ACC112 (cell line): ENCODE data around the gene KLHL29.

Experiments
- H2AFZ ChIP-seq: fragments of 200-600 bp; sonication (generic); one replicate; pipeline ENCODE4 v1.6.0; 2017; ENCODE audit warnings: antibody characterized with exemption, low read length; ENCODE audit not compliant: unreplicated experiment
- H3K27ac ChIP-seq: fragments of 200-600 bp; sonication (generic); 2 replicates; pipeline ENCODE4 v1.5.1; 2014; ENCODE audit warnings: low read depth, mild to moderate bottlenecking, antibody characterized with exemption, low read length, moderate library complexity
- H3K27me3 ChIP-seq: fragments of 200-600 bp; sonication (generic); 2 replicates; pipeline ENCODE4 v1.6.1; 2014; ENCODE audit warnings: mild to moderate bottlenecking, antibody characterized with exemption, low read length, moderate library complexity, mixed read lengths; ENCODE audit not compliant: insufficient read depth
- H3K36me3 ChIP-seq: fragments of 200-600 bp; sonication (generic); 2 replicates; pipeline ENCODE4 v1.6.1; 2016; ENCODE audit warnings: mild to moderate bottlenecking, antibody characterized with exemption, low read length, moderate library complexity, mixed read lengths; ENCODE audit not compliant: insufficient read depth
- H3K4me1 ChIP-seq: fragments of 200-600 bp; sonication (generic); one replicate; pipeline ENCODE4 v1.6.1; 2016; ENCODE audit warnings: low read length, mixed read lengths; ENCODE audit not compliant: insufficient read depth, unreplicated experiment, control insufficient read depth
- H3K4me3 ChIP-seq: fragments of 200-600 bp; sonication (generic); 2 replicates; pipeline ENCODE4 v1.5.1; 2014; ENCODE audit warnings: mild to moderate bottlenecking, low read depth, low read length
- H3K79me2 ChIP-seq: fragments of 200-600 bp; sonication (generic); one replicate; pipeline ENCODE4 v1.6.0; 2016; ENCODE audit warnings: low read length; ENCODE audit not compliant: control insufficient read depth, unreplicated experiment, insufficient read depth

KLHL29 gene

DNA sequence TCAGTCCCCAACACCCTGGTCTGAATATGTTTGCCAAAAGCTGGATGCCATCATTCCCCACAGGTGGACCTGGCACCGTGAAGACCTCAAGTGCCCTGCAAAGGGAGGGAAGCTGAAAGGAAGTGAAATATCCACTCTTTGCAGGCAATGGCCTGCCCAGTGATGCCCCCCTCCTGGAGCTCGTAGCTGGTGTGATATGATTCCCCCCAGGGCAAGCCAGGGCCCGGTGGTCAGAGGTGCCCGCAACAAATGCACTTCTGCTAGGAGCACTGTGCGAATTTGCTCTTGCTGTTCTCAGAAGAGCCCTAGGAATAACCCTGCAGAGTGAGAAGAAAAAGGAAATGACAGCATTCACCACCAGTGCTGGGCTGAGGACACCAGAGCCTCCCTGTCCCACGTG lies 247.4 kb downstream of the KLHL29 start:
- Histone ChIP-seq H3K36me3 (no peaks in the 10 kb centered on the region), H3K27me3 (no peaks in the 10 kb centered on the region), H3K79me2 (no peaks in the 10 kb centered on the region), H3K4me1 (peaks cover 10% of the 10 kb centered on the region), H2AFZ (no peak overlapping the region), H3K27ac (no peak overlapping the region), H3K4me3 (no peak overlapping the region)

DNA sequence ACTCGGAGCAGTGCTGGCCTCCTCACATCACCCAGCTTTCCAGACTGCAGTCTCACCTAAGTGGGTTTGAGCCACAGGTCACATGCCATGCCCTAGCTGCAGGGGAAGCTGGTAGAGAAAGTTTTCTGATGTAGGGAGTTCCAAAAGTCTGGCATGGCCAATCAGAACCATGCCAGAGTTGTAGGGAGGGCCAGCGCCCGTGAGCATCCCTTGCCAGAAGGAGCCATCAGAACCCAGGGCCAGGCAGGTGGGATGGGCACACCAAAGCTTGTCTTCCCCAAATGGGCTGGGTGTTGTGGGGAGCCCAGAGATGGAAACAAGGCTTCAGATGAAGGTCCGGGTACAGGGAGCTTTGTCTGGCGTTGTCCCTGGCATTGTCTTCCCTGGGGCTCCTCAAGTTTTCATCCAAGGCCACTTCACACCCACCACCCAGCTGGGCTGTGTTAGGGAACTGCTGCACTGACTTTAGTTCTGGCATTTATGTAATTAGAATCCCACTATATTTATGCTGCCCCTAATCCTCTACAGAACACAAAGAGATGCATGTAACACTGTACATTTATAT lies 247.9 kb downstream of the KLHL29 start:
- Histone ChIP-seq H3K27ac (no peak overlapping the region), H3K4me1 (peaks cover 10% of the 10 kb centered on the region), H3K36me3 (no peaks in the 10 kb centered on the region), H3K27me3 (no peaks in the 10 kb centered on the region), H3K79me2 (no peaks in the 10 kb centered on the region), H3K4me3 (no peak overlapping the region), H2AFZ (no peak overlapping the region)

DNA sequence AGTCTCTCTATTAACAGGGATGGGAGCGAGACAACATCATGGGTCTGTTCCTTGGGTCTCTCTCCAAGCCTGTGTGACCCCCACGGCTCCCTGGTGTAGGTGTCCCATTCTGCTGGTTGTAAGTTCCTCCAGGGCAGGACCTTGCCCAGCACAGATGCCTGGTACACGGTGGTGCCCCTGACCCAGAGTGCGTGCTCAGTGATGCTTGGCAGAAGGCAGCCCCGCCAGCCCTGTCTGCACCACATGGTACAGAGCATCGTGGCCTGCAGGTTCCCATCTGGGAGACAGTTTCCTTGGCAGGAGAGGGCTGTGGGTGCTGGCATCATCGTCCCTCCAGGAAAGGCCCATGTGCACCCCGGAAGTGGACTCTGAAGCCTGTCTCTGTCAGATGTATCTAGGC lies 249.0 kb downstream of the KLHL29 start:
- Histone ChIP-seq H3K36me3 (no peaks in the 10 kb centered on the region), H3K27me3 (no peaks in the 10 kb centered on the region), H3K79me2 (no peaks in the 10 kb centered on the region), H3K4me1 (peaks cover 10% of the 10 kb centered on the region), H3K4me3 (no peak overlapping the region), H2AFZ (no peak overlapping the region), H3K27ac (no peak overlapping the region)

DNA sequence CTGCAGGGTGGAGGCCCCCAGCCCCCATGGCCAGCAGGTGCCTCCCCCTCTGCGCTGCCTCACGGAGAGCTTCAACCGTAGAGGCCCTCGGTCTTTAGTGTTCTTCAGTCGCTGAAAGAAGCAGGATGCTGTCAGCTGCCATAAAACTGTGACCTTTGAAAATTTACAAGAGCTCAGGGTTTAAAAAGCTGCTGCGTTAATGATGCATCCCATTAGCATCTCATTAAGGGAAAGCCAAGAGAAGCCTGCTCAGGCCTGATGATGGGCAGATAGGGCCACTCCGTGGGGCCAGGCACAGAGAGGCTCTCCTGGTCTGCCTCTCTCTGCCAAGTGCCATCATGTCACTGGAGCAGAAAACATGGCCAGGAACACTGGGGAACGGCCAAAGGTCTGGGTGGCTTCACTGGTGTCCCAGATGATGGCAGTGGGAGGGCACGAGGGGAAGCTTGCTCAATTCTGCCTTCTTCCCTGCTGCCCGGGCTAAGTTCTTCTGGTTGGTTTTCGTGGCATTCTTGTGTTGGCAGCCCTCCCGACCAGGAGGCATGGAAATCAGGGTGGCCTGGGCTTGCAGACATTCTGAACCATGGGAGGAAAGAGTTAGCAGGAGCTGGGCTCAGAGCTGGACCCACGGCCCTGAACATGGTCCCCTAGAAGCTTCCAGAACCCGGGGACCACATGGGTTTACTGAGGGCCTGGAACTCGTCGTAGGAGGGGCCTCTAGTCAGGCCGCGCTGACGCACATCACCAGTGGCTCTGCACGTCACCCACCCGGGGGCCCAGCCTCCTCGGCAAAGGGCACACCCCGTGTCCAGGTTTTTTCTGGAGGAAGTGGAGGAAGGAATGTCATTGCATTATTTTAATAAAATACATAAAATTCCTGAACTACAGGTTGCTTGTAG lies 250.7 kb downstream of the KLHL29 start:
- no peaks in the 10 kb centered on the region for H3K36me3 ChIP-seq
- H3K4me3 ChIP-seq, result no peak overlapping the region
- H3K79me2 ChIP-seq, result no peaks in the 10 kb centered on the region
- H3K27ac ChIP-seq, result no peak overlapping the region
- H2AFZ ChIP-seq, result no peak overlapping the region
- peaks cover 10% of the 10 kb centered on the region for H3K4me1 ChIP-seq
- H3K27me3 ChIP-seq, result no peaks in the 10 kb centered on the region

DNA sequence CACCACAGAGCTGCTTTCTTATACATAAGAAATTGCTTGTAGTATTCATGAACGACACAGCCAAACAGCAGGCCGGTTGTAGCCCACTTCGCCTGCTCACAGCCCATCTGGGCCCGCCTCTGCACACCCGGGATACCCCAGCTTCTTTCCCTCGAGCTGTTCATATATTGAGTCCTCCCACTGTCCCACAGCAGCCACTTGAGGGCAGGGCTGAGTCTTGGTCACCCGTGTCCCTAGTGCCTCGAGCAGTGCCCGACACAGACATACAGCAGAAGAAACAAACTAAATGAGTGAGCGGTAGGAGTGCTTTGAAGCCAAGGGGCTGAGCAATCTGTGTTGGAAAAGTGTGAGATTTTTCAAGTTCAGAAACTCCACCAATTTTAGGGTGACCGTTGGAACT lies 251.4 kb downstream of the KLHL29 start:
- Histone ChIP-seq H3K27ac (no peak overlapping the region), H3K4me1 (peaks cover 10% of the 10 kb centered on the region), H2AFZ (no peak overlapping the region), H3K4me3 (no peak overlapping the region), H3K27me3 (no peaks in the 10 kb centered on the region), H3K79me2 (no peaks in the 10 kb centered on the region), H3K36me3 (no peaks in the 10 kb centered on the region)

DNA sequence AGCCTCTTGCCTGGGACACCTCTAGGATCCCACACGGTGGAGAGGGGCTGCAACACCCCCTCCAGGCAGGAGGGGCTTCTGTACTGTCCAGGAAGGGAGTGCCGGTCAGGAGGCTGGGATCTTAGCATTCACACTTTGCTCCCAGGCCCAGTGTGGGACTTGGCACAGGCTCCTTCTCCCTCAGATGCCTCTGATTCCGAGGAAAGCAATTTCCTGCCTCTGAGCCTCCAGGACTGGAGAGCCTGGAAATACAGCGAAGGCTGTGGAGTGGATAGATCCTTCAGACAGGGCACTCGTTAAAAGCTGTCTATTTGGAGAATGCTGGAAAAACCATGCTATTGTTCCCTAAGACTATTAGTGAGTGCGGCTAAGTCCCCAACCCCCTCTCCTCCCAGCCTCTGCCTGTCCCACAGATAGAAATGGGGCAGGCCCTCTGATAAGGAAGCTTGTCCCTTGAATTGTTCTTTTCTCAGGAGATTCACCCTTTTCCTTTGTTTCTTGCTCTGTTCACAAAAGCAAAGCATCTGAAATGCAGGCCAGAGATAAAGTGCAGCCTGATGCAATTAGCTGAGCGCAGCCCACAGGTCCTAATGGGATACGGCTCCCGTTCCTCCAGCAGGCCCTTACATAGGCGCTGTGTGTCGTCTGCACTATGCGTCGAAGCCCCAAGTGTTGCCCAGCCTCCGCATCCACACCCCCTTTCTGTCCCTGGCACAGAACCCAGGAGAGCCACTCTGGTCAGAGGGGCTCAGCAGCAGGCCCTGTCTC lies 252.2 kb downstream of the KLHL29 start:
- no peak overlapping the region for H3K27ac ChIP-seq

DNA sequence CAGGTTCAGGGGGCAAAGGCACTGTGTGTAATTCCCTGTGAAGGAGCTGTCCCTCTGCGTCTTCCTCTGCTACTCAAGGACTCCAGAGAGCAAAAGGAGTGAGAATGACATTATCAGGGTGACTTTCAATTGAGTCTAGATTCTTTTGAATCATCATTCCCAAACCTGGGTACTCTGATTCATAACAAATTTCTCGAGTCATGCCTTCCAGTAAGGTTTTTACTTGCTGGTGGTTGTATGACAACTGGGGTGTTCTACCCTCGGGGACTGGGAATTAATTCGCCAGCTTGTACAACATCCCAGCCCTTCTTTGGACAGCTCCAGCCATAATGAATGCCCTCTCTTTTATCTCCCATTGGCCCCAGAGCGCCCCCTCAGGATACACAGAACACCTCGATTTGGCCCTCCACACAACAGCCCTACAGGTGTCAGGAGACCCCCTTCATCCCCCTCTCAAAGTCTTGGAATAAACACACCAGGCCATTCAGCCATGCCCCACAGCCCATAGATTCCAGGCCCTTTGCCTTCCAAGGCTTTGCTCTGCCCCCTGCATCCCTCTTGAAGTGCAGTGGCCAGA lies 254.5 kb downstream of the KLHL29 start:
- Histone ChIP-seq H3K27ac (no peak overlapping the region), H3K79me2 (no peaks in the 10 kb centered on the region), H3K36me3 (peaks cover 3% of the 10 kb centered on the region; the same call in 1 of the 2 replicates), H3K4me1 (peaks cover 10% of the 10 kb centered on the region), H2AFZ (no peak overlapping the region), H3K27me3 (no peaks in the 10 kb centered on the region), H3K4me3 (no peak overlapping the region)

More for the DNA sequence above, 252.2 kb downstream of the KLHL29 start:
- H3K4me3 ChIP-seq, result no peak overlapping the region
- no peaks in the 10 kb centered on the region for H3K79me2 ChIP-seq
- H2AFZ ChIP-seq, result peak overlapping the region; percentile 24
- peaks cover 10% of the 10 kb centered on the region for H3K4me1 ChIP-seq
- no peaks in the 10 kb centered on the region; the same call in 1 of the 2 replicates for H3K36me3 ChIP-seq
- H3K27me3 ChIP-seq, result no peaks in the 10 kb centered on the region

DNA sequence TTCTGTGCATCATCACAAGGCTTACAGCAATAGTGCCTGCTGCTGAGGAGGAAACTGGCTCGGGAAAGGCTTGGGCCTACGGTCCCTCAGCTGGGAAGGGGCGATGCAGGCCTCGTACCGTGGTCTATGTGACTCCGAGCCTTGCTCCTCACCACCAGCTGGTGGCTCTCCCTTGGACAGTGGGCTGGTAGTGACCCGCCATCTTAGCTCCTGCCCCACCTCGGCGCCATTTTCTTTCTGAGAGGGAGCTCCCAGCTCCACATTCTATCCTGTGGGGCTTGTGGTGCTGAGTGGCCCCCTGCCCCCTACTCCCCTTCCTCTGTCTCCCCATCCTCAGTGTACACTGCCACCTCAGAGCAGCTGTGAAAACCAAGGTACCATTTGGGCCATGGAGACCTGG lies 255.7 kb downstream of the KLHL29 start:
- Histone ChIP-seq H3K4me3 (no peak overlapping the region), H3K36me3 (peaks cover 3% of the 10 kb centered on the region; the same call in 1 of the 2 replicates), H3K27me3 (no peaks in the 10 kb centered on the region), H3K79me2 (no peaks in the 10 kb centered on the region), H3K27ac (no peak overlapping the region), H3K4me1 (peaks cover 10% of the 10 kb centered on the region), H2AFZ (no peak overlapping the region)

DNA sequence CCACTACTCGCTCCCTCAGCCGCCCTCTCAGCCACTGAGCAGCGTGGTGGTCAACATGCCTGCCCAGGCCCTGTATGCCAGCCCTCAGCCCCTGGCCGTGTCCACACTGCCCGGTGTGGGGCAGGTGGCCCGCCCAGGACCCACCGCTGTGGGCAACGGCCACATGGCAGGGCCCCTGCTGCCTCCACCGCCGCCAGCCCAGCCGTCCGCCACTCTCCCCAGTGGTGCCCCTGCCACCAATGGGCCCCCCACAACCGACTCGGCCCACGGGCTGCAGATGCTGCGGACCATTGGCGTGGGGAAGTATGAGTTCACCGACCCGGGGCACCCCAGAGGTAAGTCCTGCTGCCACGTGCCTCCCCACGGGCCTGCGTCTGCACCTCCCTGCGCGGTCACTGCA lies 257.5 kb downstream of the KLHL29 start:
- Histone ChIP-seq H3K4me3 (no peak overlapping the region), H3K4me1 (no peaks in the 10 kb centered on the region), H3K79me2 (no peaks in the 10 kb centered on the region), H3K27me3 (no peaks in the 10 kb centered on the region), H2AFZ (no peak overlapping the region), H3K36me3 (peaks cover 3% of the 10 kb centered on the region; the same call in 1 of the 2 replicates), H3K27ac (no peak overlapping the region)

DNA sequence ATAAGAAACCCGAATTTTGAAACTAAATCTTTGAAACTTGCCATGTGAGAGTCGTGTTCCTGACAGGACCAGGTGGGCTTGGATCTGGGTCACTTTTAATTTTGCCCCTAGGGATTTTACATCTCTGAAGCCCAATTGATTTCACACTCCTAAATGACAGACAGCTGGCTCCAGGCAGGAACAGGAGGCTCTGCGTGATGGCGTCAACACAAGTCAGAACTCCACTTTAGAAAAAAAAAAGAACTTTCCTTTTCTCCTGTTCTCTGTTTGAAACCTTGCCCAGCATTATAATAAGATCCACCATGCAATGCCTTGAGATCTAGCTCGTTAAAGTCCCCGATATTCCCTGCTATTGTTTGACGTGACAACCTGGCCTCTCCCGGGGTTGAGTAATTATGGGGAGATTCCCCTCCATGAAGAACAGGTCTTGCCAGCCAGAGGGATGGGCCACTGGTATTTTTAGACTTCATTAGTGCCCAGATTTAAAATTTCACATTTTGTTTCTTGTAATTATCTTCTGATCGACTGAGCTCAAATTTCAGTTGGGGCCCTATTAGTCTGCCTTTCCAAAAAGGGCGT lies 260.3 kb downstream of the KLHL29 start:
- Histone ChIP-seq H3K4me1 (peaks cover 5% of the 10 kb centered on the region), H3K27me3 (no peaks in the 10 kb centered on the region), H3K27ac (no peak overlapping the region), H3K79me2 (no peaks in the 10 kb centered on the region), H3K4me3 (no peak overlapping the region), H3K36me3 (peaks cover 3% of the 10 kb centered on the region; the same call in 1 of the 2 replicates), H2AFZ (no peak overlapping the region)
